ENCODE data around the gene ANO10. TPM values are rescaled to one million over a fixed set of nuclear protein-coding genes. Genes with fewer than 3 reads are reported as not detected.

ANO10 gene
- total and polyA plus RNA-seq, 9 donors = 12.5 to 20.0 (median 15.5) TPM

- DNase-seq = peak; percentile 56
- Histone ChIP-seq H3K4me1 (ENCODE audit: control insufficient read depth, insufficient read depth, low read length) (peaks cover 32% of the 10 kb centered on the region), H3K36me3 (ENCODE audit: control insufficient read depth, insufficient read depth, low read length) (no peaks in the 10 kb centered on the region), H3K4me3 (ENCODE audit: low read length) (no peak overlapping the region), H3K9me3 (replicated peaks; ENCODE audit: control insufficient read depth, low read depth, low read length) (peaks cover 2% of the 10 kb centered on the region), H3K27ac (ENCODE audit: low read length) (peak overlapping the region; percentile 82), H3K27me3 (ENCODE audit: control insufficient read depth, insufficient read depth, low read length) (no peaks in the 10 kb centered on the region)
- no CpG with 5 or more reads among the region's 1 CpG for WGBS (ENCODE audit: insufficient coverage)
Observed at GRCh38 chr3:43390255-43390588, 231.6 kb downstream of the ANO10 start.

GRCh38 chr3:43389388-43390254 is 232.2 kb downstream of the ANO10 start:
- 84% methylated on average over 7 of the region's 10 CpGs for WGBS (ENCODE audit: insufficient coverage)
- peak; percentile 78 for DNase-seq
- H3K4me1 ChIP-seq (ENCODE audit: control insufficient read depth, insufficient read depth, low read length) = peaks cover 31% of the 10 kb centered on the region
- H3K27me3 ChIP-seq (ENCODE audit: control insufficient read depth, insufficient read depth, low read length) = no peaks in the 10 kb centered on the region
- peaks cover 2% of the 10 kb centered on the region for H3K9me3 ChIP-seq (replicated peaks; ENCODE audit: control insufficient read depth, low read depth, low read length)
- no peak overlapping the region for H3K4me3 ChIP-seq (ENCODE audit: low read length)
- H3K27ac ChIP-seq (ENCODE audit: low read length) = peak overlapping the region; percentile 82
- H3K36me3 ChIP-seq (ENCODE audit: control insufficient read depth, insufficient read depth, low read length) = no peaks in the 10 kb centered on the region

GRCh38 chr3:43388915-43389314 is 232.9 kb downstream of the ANO10 start:
- Histone ChIP-seq H3K36me3 (ENCODE audit: control insufficient read depth, insufficient read depth, low read length) (no peaks in the 10 kb centered on the region), H3K27me3 (ENCODE audit: control insufficient read depth, insufficient read depth, low read length) (no peaks in the 10 kb centered on the region), H3K4me3 (ENCODE audit: low read length) (no peak overlapping the region), H3K27ac (ENCODE audit: low read length) (peak overlapping the region; percentile 82), H3K9me3 (replicated peaks; ENCODE audit: control insufficient read depth, low read depth, low read length) (peaks cover 2% of the 10 kb centered on the region), H3K4me1 (ENCODE audit: control insufficient read depth, insufficient read depth, low read length) (peaks cover 27% of the 10 kb centered on the region)
- DNase-seq = no peak

GRCh38 chr3:43388175-43388574 is 233.6 kb downstream of the ANO10 start:
- H3K9me3 ChIP-seq (replicated peaks; ENCODE audit: control insufficient read depth, low read depth, low read length) = peaks cover 5% of the 10 kb centered on the region
- peak; percentile 32 for DNase-seq
- WGBS (ENCODE audit: insufficient coverage) = 100% methylated on average over 1 of the region's 5 CpGs

GRCh38 chr3:43379343-43379742 is 242.5 kb downstream of the ANO10 start:
- Histone ChIP-seq H3K27me3 (ENCODE audit: control insufficient read depth, insufficient read depth, low read length) (no peaks in the 10 kb centered on the region), H3K9me3 (replicated peaks; ENCODE audit: control insufficient read depth, low read depth, low read length) (peaks cover 3% of the 10 kb centered on the region), H3K4me3 (ENCODE audit: low read length) (no peak overlapping the region), H3K27ac (ENCODE audit: low read length) (no peak overlapping the region), H3K36me3 (ENCODE audit: control insufficient read depth, insufficient read depth, low read length) (no peaks in the 10 kb centered on the region), H3K4me1 (ENCODE audit: control insufficient read depth, insufficient read depth, low read length) (peaks cover 6% of the 10 kb centered on the region)
- DNase-seq = peak; percentile 78
- WGBS (ENCODE audit: insufficient coverage) = 0% methylated on average over 1 of the region's 3 CpGs

More at GRCh38 chr3:43388175-43388574, 233.6 kb downstream of the ANO10 start:
- Histone ChIP-seq H3K4me3 (ENCODE audit: low read length) (no peak overlapping the region), H3K27me3 (ENCODE audit: control insufficient read depth, insufficient read depth, low read length) (no peaks in the 10 kb centered on the region), H3K27ac (ENCODE audit: low read length) (no peak overlapping the region), H3K4me1 (ENCODE audit: control insufficient read depth, insufficient read depth, low read length) (peaks cover 24% of the 10 kb centered on the region), H3K36me3 (ENCODE audit: control insufficient read depth, insufficient read depth, low read length) (no peaks in the 10 kb centered on the region)

- no CpG with 5 or more reads among the region's 2 CpGs for WGBS (ENCODE audit: insufficient coverage)
- Histone ChIP-seq H3K27ac (ENCODE audit: low read length) (no peak overlapping the region), H3K36me3 (ENCODE audit: control insufficient read depth, insufficient read depth, low read length) (no peaks in the 10 kb centered on the region)
Observed at GRCh38 chr3:43378066-43378935, 243.5 kb downstream of the ANO10 start.

GRCh38 chr3:43373560-43373928 is 248.3 kb downstream of the ANO10 start:
- Histone ChIP-seq H3K4me1 (ENCODE audit: control insufficient read depth, insufficient read depth, low read length) (peaks cover 31% of the 10 kb centered on the region), H3K27me3 (ENCODE audit: control insufficient read depth, insufficient read depth, low read length) (no peaks in the 10 kb centered on the region), H3K36me3 (ENCODE audit: control insufficient read depth, insufficient read depth, low read length) (no peaks in the 10 kb centered on the region), H3K9me3 (replicated peaks; ENCODE audit: control insufficient read depth, low read depth, low read length) (no peaks in the 10 kb centered on the region), H3K27ac (ENCODE audit: low read length) (peak overlapping the region; percentile 74), H3K4me3 (ENCODE audit: low read length) (no peak overlapping the region)
- no peak for DNase-seq
- WGBS (ENCODE audit: insufficient coverage) = 18% methylated on average over 3 of the region's 3 CpGs

More at GRCh38 chr3:43378066-43378935, 243.5 kb downstream of the ANO10 start:
- Histone ChIP-seq H3K4me1 (ENCODE audit: control insufficient read depth, insufficient read depth, low read length) (peaks cover 16% of the 10 kb centered on the region), H3K9me3 (replicated peaks; ENCODE audit: control insufficient read depth, low read depth, low read length) (no peaks in the 10 kb centered on the region), H3K4me3 (ENCODE audit: low read length) (no peak overlapping the region), H3K27me3 (ENCODE audit: control insufficient read depth, insufficient read depth, low read length) (no peaks in the 10 kb centered on the region)
- DNase-seq = no peak

- WGBS (ENCODE audit: insufficient coverage) = 44% methylated on average over 6 of the region's 11 CpGs
- Histone ChIP-seq H3K36me3 (ENCODE audit: control insufficient read depth, insufficient read depth, low read length) (no peaks in the 10 kb centered on the region), H3K27me3 (ENCODE audit: control insufficient read depth, insufficient read depth, low read length) (no peaks in the 10 kb centered on the region), H3K4me3 (ENCODE audit: low read length) (no peak overlapping the region), H3K9me3 (replicated peaks; ENCODE audit: control insufficient read depth, low read depth, low read length) (no peaks in the 10 kb centered on the region), H3K4me1 (ENCODE audit: control insufficient read depth, insufficient read depth, low read length) (peaks cover 31% of the 10 kb centered on the region), H3K27ac (ENCODE audit: low read length) (peak overlapping the region; percentile 74)
- peak; percentile 57 for DNase-seq
Observed at GRCh38 chr3:43372809-43373559, 248.8 kb downstream of the ANO10 start.

GRCh38 chr3:43372007-43372740 is 249.6 kb downstream of the ANO10 start:
- Histone ChIP-seq H3K27me3 (ENCODE audit: control insufficient read depth, insufficient read depth, low read length) (no peaks in the 10 kb centered on the region), H3K27ac (ENCODE audit: low read length) (peak overlapping the region; percentile 74), H3K4me1 (ENCODE audit: control insufficient read depth, insufficient read depth, low read length) (peaks cover 39% of the 10 kb centered on the region), H3K36me3 (ENCODE audit: control insufficient read depth, insufficient read depth, low read length) (no peaks in the 10 kb centered on the region), H3K9me3 (replicated peaks; ENCODE audit: control insufficient read depth, low read depth, low read length) (no peaks in the 10 kb centered on the region), H3K4me3 (ENCODE audit: low read length) (no peak overlapping the region)
- no peak for DNase-seq
- WGBS (ENCODE audit: insufficient coverage) = 70% methylated on average over 10 of the region's 10 CpGs
